BLaER1 (cell line): Measurements from ENCODE around the gene TTYH3.

ENCODE experiments used
- H3K27ac ChIP-seq: shearing (Covaris generic); formaldehyde crosslinking; 2 replicates; pipeline ENCODE4 v1.8.1; 2022
- H3K27me3 ChIP-seq: shearing (Covaris generic); formaldehyde crosslinking; 2 replicates; pipeline ENCODE4 v1.8.1; 2022
- H3K36me3 ChIP-seq: shearing (Covaris generic); formaldehyde crosslinking; 2 replicates; pipeline ENCODE4 v1.8.1; 2022
- H3K4me1 ChIP-seq: shearing (Covaris generic); formaldehyde crosslinking; 2 replicates; pipeline ENCODE4 v1.8.1; 2022
- H3K4me2 ChIP-seq: shearing (Covaris generic); formaldehyde crosslinking; 2 replicates; pipeline ENCODE4 v1.8.1; 2022
- H3K4me3 ChIP-seq: shearing (Covaris generic); formaldehyde crosslinking; 2 replicates; pipeline ENCODE4 v1.8.1; 2022
- H3K9ac ChIP-seq: shearing (Covaris generic); formaldehyde crosslinking; 2 replicates; pipeline ENCODE4 v1.8.1; 2022
- H3K9me3 ChIP-seq: shearing (Covaris generic); formaldehyde crosslinking; 2 replicates; pipeline ENCODE4 v1.8.1; 2022
- H4K20me1 ChIP-seq: shearing (Covaris generic); formaldehyde crosslinking; 2 replicates; pipeline ENCODE4 v1.8.1; 2022
- Cebpa-rat ChIP-seq: shearing (Covaris generic); IDR thresholded peaks from 2 replicates; pipeline ENCODE4 v1.8.1; 2022

TTYH3 gene

DNA sequence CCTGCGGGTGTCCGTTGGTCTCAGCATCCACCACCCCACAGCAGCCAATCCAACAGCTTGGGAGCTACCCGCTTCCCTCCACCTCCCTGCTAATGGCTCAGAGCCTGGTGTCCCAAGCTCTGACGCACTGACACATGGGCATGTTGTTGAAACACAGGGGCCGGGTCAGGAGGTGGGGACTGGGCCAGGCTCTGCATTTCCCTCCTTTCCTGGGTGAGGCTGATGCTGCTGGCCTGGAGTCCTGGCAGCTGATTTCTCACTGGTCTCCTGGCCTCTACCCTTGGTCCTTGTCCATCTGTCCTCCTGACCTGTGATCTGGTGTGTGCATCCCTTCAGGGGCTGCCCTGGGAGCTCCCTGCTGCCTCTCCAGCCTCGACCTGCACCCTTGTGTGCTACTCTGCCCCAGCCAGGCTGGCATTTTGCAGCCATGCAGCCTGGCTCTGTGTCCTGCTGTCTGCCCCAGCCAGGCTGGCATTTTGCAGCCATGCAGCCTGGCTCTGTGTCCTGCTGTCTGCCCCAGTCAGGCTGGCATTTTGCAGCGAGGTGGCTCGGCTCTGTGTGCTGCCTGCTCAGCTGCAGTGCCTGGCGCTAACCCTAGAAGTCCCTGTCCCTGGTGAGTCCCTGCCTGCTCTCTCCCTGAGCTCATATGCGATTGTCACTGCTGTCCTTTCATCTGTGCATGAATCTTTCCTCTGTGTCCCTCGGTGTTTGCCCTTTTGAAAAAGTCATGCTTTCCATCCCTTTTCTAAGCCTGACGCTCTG lies 70.2 kb downstream of the TTYH3 start:
- no peaks in the 10 kb centered on the region for H3K36me3 ChIP-seq
- H3K9ac ChIP-seq = peak overlapping the region; percentile 48; the same call in 1 of the 2 replicates
- peak overlapping the region; percentile 84 for H3K4me2 ChIP-seq

DNA sequence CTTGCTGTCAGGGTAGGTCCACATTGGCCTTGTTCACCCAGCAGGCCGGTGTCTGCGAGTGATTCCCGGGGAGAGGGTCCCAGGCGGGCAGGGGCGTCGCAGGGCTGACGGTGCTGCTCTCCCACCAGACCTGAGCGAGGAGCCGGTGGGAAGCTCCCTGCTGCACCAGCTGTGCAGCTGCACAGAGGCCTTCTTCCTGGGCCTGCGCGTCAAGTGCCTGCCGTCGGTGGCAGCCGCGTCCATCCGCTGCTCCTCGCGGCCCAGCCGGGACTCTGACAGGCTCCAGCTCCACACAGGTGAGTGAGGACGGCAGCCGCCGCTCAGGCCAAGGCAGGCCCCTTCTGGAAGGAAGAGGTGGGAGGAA lies 70.8 kb downstream of the TTYH3 start:
- TF ChIP-seq Cebpa-rat = no peak

More for the DNA sequence above, 70.2 kb downstream of the TTYH3 start:
- no peak for TF ChIP-seq Cebpa-rat
- Histone ChIP-seq H4K20me1 (no peaks in the 10 kb centered on the region), H3K9me3 (no peaks in the 10 kb centered on the region; the same call in 1 of the 2 replicates), H3K4me3 (no peak overlapping the region), H3K27ac (peak overlapping the region; percentile 22; the same call in 1 of the 2 replicates), H3K27me3 (no peaks in the 10 kb centered on the region), H3K4me1 (peaks cover 85% of the 10 kb centered on the region)

DNA sequence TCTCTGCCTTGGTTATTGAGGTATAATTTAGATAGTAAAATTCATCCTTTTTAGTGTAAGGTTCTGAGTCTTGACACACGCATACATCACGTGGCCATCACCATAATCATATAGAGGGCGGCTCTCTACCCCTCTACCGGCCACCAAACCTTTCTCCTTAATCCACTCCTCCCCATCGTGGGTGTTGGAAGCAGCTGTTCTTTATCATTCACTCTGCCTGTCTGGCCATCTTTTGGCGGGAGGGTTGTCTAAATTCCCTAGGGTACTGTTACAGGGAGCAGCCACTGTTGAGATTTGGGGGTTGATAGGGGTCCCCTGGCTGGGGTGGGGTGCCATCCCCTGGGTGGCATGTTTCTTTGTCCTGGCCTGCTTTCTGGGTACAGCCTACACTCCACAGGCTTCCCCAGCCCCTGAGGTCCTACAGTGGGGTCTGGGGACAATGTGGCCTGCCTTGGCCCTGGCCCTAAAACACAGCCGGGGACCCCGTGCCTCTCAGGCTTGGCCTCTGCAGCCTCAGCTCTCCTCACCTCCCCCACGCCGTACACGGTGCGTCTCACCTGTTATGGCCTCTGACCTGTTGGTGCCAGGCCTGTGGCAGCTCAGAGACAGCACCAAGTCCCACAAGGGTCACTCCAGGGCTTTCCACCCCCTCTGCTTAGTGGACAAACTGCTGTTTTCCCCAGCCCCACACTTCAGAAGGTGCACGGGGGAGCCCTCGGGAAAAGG lies 73.7 kb downstream of the TTYH3 start:
- H3K27me3 ChIP-seq = no peaks in the 10 kb centered on the region
- no peaks in the 10 kb centered on the region for H3K36me3 ChIP-seq
- no peaks in the 10 kb centered on the region; the same call in 1 of the 2 replicates for H3K9me3 ChIP-seq
- peaks cover 85% of the 10 kb centered on the region for H3K4me1 ChIP-seq
- H3K4me2 ChIP-seq = peak overlapping the region; percentile 60; the same call in 1 of the 2 replicates
- H4K20me1 ChIP-seq = no peaks in the 10 kb centered on the region
- no peak overlapping the region for H3K9ac ChIP-seq
- H3K4me3 ChIP-seq = no peak overlapping the region
- TF ChIP-seq Cebpa-rat = no peak
- H3K27ac ChIP-seq = no peak overlapping the region; the same call in 1 of the 2 replicates

More for the DNA sequence above, 70.8 kb downstream of the TTYH3 start:
- Histone ChIP-seq H3K27me3 (no peaks in the 10 kb centered on the region), H4K20me1 (no peaks in the 10 kb centered on the region), H3K4me1 (peaks cover 85% of the 10 kb centered on the region), H3K36me3 (no peaks in the 10 kb centered on the region), H3K4me2 (peak overlapping the region; percentile 84), H3K27ac (peak overlapping the region; percentile 22; the same call in 1 of the 2 replicates), H3K9ac (0 out of 2 replicates have a peak overlapping the region, but pooled peaks have one; percentile 48), H3K9me3 (no peaks in the 10 kb centered on the region; the same call in 1 of the 2 replicates), H3K4me3 (no peak overlapping the region)

DNA sequence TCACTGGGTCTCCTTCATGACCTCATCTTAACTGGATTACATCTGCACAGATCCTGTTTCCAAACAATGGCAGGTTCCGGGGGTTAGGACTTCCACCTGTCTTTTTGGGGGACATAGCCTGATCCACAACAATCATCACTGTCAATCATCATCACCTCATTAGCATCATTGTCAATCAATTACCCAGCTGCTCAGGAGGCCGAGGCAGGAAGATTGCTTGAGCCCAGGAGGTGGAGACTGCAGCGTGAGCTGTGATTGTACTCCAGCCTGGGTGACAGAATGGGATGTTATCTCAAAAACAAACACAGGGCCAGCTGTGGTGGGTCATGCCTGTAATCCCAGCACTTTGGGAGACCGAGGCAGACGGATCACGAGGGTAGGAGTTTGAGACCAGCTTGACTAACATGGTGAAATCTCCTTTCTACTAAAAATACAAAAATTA lies 74.9 kb downstream of the TTYH3 start:
- TF ChIP-seq Cebpa-rat = no peak

DNA sequence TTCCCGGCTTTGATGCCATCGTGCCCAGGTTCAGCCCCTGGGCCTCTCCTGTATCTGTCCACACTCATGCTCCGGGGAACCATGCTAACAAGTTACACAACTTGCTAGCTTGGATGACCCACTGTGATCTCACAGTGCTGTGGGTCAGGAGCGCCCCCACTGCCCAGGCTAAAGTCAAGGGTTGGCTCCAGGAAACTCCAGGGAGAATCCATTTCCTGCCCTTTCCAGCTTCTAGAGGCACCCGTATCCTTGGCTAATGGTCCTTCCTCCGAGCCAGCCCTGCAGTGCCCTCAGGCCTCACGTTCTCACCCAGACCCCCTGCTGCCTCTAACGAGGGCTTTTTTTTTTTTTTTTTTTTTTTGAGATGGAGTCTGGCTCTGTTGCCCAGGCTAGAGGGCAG lies 75.7 kb downstream of the TTYH3 start:
- TF ChIP-seq Cebpa-rat = no peak
- Histone ChIP-seq H3K27ac (no peak overlapping the region; the same call in 1 of the 2 replicates), H3K9me3 (no peaks in the 10 kb centered on the region; the same call in 1 of the 2 replicates), H3K4me1 (peaks cover 85% of the 10 kb centered on the region), H3K4me2 (peak overlapping the region; percentile 60), H3K36me3 (no peaks in the 10 kb centered on the region), H3K27me3 (no peaks in the 10 kb centered on the region), H3K9ac (no peak overlapping the region), H4K20me1 (no peaks in the 10 kb centered on the region), H3K4me3 (no peak overlapping the region)

More for the DNA sequence above, 74.9 kb downstream of the TTYH3 start:
- Histone ChIP-seq H4K20me1 (no peaks in the 10 kb centered on the region), H3K27ac (no peak overlapping the region; the same call in 1 of the 2 replicates), H3K4me2 (peak overlapping the region; percentile 60), H3K4me3 (no peak overlapping the region), H3K27me3 (no peaks in the 10 kb centered on the region), H3K36me3 (no peaks in the 10 kb centered on the region), H3K9ac (no peak overlapping the region), H3K4me1 (peaks cover 85% of the 10 kb centered on the region), H3K9me3 (no peaks in the 10 kb centered on the region; the same call in 1 of the 2 replicates)

DNA sequence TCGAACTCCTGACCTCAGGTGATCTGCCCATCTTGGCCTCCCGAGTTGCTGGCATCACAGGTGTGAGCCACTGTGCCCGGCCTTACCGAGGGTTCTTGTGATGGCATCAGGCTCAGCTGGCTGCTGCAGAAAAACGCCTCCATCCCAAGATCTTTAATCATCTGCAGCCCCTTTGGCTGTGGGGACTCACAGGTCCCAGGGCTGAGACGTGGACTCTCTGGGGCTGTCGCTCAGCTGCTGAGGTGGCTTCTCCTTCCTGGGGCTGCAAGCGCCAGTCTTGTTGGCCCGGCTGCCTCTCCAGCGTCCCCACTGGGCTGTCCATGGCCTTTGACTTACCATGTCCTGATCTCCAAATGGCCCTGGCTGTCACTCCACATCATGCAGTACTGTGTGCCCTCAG lies 76.3 kb downstream of the TTYH3 start:
- Histone ChIP-seq H3K4me3 (no peak overlapping the region), H3K27me3 (no peaks in the 10 kb centered on the region), H3K4me2 (peak overlapping the region; percentile 94), H4K20me1 (no peaks in the 10 kb centered on the region), H3K9me3 (no peaks in the 10 kb centered on the region; the same call in 1 of the 2 replicates), H3K4me1 (peaks cover 85% of the 10 kb centered on the region), H3K9ac (no peak overlapping the region), H3K36me3 (no peaks in the 10 kb centered on the region), H3K27ac (no peak overlapping the region)
- TF ChIP-seq Cebpa-rat = no peak

DNA sequence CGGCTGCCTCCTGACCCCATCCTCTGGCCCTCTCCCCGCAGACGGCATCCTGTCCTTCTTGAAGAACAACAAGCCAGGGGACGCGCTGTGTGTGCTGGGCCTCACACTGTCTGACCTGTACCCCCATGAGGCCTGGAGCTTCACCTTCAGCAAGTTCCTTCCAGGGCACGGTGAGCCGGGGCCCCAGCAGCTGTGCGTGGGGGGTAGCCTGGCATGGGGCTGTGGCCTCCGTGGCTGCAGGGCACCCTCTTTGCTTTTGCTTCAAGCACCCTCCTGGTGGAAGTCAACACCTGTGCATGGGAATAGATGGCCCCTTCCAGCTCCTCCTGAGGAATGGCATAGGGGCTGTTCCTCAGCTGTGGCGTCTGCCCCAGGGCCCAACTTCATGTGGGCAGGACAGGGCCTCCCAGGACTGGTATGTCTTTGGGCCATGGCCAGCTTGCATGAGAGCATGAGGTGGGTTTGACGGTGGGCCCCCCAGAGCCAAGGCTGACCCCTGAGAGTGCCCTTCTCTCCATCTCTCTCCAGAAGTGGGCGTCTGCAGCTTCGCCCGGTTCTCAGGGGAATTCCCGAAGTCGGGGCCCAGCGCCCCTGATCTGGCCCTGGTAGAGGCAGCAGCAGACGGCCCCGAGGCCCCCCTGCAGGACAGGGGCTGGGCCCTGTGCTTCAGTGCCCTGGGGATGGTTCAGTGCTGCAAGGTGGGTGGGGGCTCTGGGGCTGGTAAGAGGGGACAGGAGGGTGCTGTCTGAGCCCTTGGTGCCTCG lies 76.9 kb downstream of the TTYH3 start:
- Histone ChIP-seq H3K4me1 (peaks cover 88% of the 10 kb centered on the region), H3K9ac (peak overlapping the region; percentile 73; the same call in 1 of the 2 replicates), H3K4me3 (no peak overlapping the region)

DNA sequence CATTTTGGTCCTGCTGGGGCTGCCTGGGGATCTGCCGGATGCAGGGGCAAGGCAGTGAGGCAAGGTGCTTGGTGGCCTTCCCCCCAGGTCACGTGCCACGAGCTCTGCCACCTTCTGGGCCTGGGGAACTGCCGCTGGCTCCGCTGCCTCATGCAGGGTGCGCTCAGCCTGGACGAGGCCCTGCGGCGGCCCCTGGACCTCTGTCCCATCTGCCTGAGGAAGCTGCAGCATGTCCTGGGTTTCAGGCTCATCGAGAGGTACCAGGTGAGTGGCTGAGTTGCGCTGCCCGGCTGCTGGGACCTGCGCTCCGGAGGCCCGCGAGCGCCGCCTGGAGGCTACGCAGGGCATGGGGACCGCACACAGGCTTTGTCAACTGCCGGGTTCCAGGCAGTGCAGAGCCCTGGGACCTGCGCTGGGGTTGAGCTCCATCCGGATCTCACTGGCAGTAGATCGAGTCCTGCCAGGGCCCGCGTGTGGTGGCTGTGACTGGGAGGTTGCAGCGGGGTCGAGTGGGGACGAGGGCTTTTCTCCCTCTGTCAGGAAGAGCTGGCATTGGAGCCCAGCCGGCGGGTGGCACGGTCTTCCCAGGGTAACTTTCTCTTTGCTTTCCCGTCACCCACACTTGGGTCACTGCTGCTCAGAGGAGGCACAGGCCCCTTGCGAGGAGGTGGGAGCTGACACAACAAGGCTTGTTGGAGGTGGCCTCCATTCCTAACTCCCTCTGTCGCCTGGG lies 77.9 kb downstream of the TTYH3 start:
- peak overlapping the region; percentile 55 for H3K4me3 ChIP-seq
- no peaks in the 10 kb centered on the region for H3K27me3 ChIP-seq
- no peaks in the 10 kb centered on the region for H4K20me1 ChIP-seq
- H3K36me3 ChIP-seq = no peaks in the 10 kb centered on the region
- peaks cover 98% of the 10 kb centered on the region for H3K4me1 ChIP-seq
- no peak for TF ChIP-seq Cebpa-rat
- peak overlapping the region; percentile 94 for H3K4me2 ChIP-seq
- peak overlapping the region; percentile 78 for H3K27ac ChIP-seq
- no peaks in the 10 kb centered on the region; the same call in 1 of the 2 replicates for H3K9me3 ChIP-seq
- peak overlapping the region; percentile 73 for H3K9ac ChIP-seq

More for the DNA sequence above, 76.9 kb downstream of the TTYH3 start:
- Histone ChIP-seq H3K4me2 (peak overlapping the region; percentile 94), H3K9me3 (no peaks in the 10 kb centered on the region; the same call in 1 of the 2 replicates), H4K20me1 (no peaks in the 10 kb centered on the region), H3K36me3 (no peaks in the 10 kb centered on the region), H3K27ac (peak overlapping the region; percentile 78; the same call in 1 of the 2 replicates), H3K27me3 (no peaks in the 10 kb centered on the region)
- no peak for TF ChIP-seq Cebpa-rat

DNA sequence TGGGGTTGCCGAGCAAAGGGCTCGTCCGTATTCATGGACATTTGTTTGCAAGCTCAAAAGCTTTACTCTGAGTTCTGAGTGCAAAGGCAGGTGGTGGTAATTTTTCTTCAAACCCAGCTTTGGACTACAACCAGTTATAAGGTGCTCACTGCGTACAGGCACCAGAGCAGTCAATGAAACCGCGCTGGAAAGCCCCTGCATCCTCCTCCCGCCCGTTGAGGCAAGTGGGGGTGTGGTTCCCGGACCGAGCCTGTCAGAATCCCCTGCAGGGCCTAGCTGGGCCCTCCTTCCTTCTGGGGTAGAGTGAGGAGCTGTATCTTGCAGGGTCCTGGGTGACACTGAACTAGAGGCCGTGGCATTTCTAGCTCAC lies 78.5 kb downstream of the TTYH3 start:
- Histone ChIP-seq H4K20me1 (no peaks in the 10 kb centered on the region), H3K9ac (peak overlapping the region; percentile 73), H3K36me3 (no peaks in the 10 kb centered on the region), H3K4me1 (peaks cover 100% of the 10 kb centered on the region), H3K27me3 (no peaks in the 10 kb centered on the region), H3K4me3 (peak overlapping the region; percentile 55), H3K27ac (peak overlapping the region; percentile 78), H3K4me2 (peak overlapping the region; percentile 94), H3K9me3 (no peaks in the 10 kb centered on the region)
- TF ChIP-seq Cebpa-rat = no peak
